NCI-H1417 (cell line): Measurements from ENCODE around the gene AHCY.
"Not testable (repeated sequence)": the region's sequence is repeated elsewhere in the genome, so short reads cannot be mapped to it uniquely, and the experiment has no call there.

Source experiments
- DNase-seq, 3 experiments: peaks; one replicate each; lab custom pipeline; 2025; lab: John Stamatoyannopoulos, UW

Gene AHCY

DNA sequence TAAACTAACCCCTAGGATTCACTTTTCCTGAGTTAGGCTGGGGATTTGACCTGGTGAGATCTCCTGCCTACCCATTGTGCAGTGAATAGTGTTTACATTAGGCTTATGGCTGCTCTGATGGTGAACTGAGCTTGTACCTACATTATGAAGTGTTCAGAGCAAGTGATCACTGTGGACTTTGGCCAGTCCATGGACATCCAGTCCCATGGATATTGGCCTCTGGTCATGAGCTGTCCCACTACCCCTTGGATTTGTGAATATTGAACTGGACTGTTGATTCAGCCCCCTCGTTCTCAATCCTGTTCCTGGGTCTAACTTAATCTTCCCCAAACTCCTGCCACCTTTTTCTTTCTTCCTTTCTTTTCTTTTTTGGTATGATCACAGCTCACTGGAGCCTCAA lies 48.2 kb downstream of the AHCY start:
- DNase-seq: no peak

DNA sequence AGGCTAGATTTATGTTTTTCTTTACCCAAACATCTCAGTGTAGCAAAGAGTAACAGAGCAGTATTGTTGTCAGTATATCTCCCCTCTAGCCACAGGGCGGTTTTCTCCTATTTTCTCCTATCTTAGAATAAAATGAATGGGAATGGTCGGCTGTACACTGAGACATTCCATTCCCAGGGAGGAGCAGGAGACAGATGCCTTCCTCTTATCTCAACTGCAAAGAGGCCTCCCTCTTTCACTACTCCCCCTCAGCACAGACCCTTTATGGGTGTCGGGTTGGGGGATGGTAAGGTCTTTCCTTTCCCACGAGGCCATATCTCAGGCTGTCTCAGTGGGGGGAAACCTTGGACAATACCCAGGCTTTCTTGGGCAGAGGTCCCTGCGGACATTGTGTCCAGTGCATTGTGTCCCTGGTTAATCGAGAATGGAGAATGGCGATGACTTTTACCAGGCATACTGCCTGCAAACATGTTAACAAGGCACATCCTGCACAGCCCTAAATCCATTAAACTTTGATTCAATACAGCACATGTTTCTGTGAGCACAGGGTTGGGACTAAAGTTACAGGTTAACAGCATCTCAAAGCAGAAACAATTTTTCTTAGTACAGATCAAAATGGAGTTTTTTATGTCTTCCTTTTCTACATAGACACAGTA lies 50.6 kb downstream of the AHCY start:
- not testable (repeated sequence) for DNase-seq

DNA sequence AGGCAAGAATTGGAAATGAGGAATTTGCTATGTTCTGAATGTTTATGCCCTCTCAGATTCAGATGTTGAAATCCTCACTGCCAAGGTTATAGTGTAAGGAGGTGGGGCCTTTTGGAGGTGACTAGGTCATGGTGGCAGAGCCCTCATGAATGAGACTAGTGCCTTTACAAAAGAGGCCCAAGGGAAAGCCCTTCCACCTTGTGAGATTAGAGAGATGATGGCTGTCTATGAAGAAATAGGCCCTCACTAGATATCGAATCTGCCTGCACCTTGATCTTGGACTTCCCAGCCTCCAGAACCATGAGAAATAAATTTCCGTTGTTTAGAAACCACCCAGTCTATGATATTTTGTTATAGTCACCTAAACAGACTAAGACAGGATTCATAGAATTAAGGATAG lies 51.5 kb downstream of the AHCY start:
- DNase-seq: no peak

DNA sequence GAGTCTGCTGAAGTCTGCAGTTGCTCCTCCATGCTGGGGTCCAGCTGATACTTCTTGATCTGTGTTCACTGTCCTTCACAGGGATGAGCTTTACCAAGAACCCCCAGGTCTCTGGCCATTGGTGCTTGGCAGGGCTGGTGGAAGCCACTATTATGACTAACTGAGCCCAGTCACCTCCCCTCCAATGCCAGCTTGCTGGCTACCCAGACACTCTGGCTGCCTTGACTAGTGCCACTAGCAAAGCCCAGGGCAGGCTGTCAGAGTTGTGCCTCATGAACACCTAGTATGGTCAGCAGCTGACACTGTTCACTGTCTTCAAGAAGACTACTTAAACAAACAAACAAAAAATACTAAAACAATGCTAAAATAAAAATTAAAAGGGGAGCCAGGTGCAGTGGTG lies 53.1 kb downstream of the AHCY start:
- DNase-seq: no peak

DNA sequence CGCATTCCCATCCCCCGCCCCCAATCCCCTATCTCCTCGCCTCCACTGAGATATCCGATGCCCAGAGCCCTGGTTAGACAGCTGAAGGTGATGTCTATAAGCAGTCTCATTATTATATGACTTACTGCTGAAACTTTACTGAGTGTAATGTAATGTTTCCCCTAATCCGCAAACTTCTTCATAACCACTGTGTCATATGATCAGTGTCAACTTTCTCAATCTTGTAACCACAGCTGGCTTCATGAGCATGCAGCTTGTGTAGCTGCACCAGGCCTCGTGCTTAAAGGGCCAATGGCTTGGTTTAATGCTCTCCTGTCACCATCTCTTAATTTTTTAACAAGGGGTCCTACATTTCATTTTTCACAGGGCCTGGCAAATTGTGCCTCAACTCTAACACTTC lies 53.9 kb downstream of the AHCY start:
- DNase-seq: no peak

DNA sequence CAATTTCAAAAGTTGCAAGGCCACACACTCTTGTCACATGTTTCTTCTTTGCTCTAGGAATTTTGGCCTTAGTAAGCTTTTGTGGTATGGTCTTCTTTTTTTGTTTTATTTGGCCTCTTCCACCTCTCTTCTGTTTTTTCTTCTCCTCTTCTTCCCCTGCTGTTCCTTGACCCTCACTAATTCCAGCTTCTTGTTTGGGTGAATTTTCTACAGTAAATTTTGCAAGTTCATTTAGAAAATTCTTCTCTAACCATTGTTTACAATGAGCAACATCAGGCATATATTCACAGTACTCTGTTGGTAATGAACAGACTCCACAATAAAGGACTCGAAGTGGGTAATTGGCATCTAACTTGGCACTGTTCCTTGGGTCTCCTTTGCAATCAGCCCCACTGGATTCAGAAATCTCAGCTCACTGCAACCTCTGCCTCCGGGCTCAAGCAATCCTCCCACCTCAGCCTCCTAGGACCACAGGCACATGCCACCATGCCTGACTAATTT lies 57.0 kb downstream of the AHCY start:
- no peak for DNase-seq

DNA sequence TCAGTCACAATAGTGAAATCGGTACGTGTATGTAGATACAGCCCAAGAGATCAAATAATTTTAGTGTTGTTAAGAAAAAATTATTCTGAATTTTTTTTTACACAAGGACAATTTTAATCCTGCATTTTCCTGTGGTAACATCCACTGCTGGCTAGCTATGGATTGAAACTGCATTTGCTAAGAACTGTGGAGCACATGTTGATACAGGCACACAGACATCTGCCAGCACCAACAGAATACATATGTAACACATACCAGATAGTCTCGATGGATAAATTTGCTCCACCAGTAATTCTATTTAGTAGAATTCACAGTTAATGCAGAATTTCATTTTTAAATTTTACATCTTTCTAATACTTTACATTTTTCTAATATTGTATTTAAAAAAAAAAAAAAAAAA lies 59.8 kb downstream of the AHCY start:
- DNase-seq: no peak

DNA sequence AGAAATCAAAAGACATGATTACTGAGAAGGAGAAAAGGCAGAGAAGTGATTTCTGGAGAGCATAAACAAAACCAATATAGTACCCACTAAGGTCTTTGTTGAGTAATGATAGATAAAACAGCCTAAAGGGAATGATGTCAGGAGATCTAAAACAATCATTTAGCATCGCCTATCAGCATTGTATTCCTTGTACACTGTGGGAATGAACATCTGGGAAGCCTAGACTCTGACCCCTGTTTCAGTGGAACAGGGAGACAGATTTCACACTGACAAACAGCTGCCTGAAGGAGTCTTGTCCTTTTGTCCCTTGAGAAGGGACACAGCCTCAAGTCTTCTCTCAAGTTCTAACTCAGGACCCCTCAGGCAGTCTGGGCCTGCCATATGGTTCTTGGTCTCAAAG lies 60.3 kb downstream of the AHCY start:
- DNase-seq: no peak

DNA sequence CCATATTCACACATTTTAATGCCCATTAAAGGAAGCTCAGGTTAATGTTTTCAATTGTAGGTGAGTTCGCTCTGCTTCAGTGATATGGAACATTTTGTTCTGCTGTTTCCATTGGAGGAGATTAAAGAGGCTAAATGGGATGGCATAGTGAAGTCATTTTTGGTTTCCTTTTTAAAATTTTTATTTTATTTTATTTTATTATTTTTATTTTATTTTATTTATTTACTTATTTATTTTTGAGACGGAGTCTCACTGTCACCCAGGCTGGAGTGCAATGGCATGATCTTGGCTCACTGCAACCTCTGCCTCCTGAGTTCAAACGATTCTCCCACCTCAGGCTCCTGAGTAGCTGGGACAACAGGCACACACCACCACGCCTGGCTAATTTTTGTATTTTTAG lies 61.1 kb downstream of the AHCY start:
- DNase-seq: not testable (repeated sequence)

DNA sequence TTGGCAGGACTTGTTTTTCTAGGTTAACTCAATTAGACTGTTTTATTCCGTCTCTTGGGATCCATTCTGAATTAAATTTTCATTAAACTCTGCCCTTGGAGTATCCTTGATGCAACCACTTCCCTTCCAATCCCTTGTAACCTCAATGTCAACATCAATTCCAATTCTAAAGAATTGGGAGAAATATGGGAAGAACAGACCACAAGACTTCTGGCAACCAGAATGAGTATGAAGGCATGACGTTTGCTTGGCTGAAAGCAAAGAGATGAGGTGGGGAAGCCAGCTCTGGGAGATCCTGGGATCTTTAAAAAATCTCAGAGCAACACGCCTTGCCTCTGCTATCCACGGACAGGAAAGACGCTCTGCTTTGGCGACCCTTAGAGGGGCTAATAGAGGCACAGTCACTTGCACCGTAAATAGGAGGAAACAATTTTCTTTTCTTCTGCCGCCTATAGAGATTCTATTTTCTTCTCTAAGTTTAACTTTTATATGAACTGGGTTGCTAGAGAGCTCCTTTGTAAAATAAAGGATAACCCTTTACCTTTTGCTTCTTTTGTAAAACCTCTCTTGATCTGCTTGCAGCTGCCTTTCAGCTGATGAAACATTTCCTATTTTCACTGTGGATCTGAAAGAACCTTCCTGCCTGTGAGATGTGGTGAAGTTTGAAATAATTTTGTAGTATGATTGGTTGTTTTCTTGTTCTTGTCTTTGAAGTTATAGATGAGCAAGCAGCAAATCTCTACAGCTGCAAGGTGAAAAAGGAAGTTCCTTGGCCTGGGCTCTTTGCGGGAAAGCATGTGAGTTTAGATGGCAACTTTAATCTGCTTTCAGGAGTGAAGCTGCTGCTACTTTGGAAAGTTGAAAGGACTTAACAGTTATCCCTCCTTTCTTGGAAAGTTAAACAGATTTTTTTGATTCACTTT lies 62.2 kb downstream of the AHCY start, which contains the start of gene ASIP:
Gene ASIP, plus strand, starts transcription at position 731 of the 923 bp plus-strand sequence. CDS start 18,952 bp downstream, outside the sequence.
- no peak for DNase-seq

DNA sequence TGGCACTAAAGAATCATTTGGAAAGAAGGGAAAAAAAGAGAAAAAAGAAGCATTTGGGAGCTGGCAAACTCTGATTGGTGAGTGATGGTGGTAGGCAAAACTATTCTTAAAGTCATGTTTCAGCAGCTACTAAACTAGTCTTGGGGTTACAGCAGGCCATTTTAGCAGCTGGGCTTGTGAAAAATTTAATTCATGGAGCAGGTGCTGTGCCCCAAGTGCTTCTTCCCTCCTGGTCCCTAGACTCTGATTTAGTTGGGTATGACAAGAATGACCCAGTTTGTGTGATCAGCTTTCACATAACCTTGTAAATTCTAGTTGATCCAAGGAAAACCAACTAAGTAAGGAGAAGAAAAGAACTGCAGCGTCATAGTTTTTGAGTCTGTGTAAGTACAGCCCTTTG lies 63.0 kb downstream of the AHCY start:
- no peak for DNase-seq

DNA sequence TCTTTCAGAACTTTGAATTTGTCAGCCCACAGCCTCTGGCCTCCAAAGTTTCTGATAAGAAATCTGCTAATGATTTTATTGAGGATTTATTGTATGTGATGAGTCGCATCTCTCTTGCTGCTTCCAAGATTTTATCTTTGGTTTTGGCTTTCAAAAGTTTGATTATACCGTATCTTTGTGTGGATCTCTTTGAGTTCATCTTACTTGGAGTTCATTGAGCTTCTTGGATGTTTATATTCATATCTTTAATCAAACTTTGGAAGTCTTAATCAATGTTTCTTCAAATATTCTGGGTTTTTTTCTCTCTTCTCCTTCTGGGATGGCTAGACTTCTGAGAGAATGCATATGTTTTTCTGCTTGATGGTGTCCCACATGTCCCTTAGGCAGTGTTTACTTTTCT lies 65.2 kb downstream of the AHCY start:
- no peak for DNase-seq

DNA sequence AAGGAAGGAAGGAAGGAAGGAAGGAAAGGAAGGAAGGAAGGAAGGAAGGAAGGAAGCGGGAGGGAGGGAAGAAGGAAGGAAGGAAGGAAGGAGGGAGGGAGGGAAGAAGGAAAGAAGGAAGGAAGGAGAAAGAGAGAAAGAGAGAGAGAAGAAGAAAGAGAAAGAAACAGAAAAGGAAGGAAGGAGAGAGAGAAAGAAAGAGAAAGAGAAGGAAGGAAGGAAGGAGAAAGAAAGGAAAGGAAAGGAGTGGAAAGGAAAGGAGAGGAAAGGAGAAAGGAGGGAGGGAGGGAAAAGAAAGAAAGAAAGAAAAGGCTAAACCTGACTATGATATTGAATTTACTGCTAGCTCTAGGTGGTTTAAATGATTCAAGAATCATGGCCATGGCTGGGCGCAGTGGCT lies 67.3 kb downstream of the AHCY start:
- DNase-seq: no peak

DNA sequence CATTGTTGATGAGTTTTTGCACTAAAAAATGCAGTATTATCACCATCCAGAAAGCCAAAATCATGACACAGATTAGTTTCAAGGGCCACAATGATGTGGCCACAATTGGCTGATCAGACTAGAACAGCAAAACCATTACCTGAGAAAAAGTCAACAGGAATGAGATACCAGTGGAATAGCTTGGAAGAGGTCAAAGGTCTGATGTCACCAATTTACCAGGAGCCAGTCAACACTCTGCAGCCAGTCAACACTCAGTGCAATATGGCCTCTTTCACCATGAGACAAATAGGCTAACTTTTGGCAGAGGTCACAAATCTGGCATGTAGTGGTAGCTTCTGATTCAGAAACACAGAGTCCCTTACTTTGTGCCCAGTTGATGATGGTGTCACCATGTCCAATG lies 69.5 kb downstream of the AHCY start:
- DNase-seq: no peak

DNA sequence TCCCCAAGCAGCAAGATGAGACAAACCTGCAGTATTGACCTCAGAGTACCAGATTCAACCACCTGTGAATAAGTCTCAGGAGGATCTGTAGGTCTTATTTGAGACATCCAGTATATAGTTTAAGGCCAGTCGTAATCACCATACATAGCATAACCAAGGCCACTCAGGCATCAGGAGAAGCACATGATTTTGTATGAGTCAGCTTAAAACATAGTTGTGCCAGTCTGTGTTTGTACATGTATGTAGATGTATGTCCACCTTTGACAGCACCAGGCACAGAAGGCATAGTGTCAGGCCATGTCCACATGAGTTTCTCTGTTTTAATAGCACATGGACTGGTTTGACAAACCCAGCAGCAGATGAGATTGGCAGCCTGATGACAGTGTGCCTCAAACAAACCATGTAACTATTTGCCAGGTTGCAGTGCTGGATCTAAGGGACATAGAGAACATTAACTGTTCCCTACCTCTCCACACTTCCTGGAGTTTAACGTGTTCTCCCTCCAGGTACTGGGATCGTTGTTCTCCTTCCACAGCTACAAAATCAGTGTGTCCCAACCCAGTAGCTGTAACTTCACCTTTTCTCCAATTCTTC lies 70.6 kb downstream of the AHCY start:
- DNase-seq: no peak

DNA sequence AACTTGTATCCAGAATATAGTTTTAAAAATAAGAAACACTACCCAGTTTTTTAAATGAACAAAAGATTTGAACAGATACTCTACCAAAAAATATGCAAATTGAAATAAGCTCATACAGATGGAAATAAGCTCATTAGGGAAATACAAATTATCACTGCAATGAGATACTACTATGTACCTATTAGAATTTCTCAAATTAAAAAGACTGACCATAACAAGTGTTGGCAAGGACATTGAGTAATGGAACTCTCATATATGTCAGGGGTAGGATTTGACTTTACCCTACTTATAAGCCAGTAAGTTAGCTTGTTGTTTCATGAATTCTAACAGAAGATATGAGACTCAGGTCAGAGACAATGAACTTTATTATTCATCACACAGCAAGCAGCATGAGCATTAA lies 71.5 kb downstream of the AHCY start:
- DNase-seq: no peak
